A673 (cell line): ENCODE results near the gene TNFAIP8L1.

Experiments
- CTCF ChIP-seq: fragments of 300-800, 200-600 bp; sonication (generic); conservative IDR thresholded peaks from 2 replicates; pipeline ENCODE4 v1.5.1; 2017; ENCODE audit warnings: low read depth, mild to moderate bottlenecking, antibody characterized with exemption, low read length, moderate library complexity, mixed read lengths
- EZH2 ChIP-seq: fragments of 200-600 bp; sonication (generic); IDR thresholded peaks from 2 replicates; pipeline ENCODE4 v1.6.1; 2017; ENCODE audit warnings: borderline replicate concordance, low read depth, mild to moderate bottlenecking, mixed read lengths, antibody characterized with exemption, low read length; ENCODE audit not compliant: poor library complexity, severe bottlenecking

- TF ChIP-seq CTCF (no peak), EZH2 (no peak)
These were observed 21.7 kb downstream of the TNFAIP8L1 start for GRCh38 chr19:4660993-4661392.
